ENCODE data around the gene UBE3D. TPM values are rescaled to one million over a fixed set of nuclear protein-coding genes. Genes with fewer than 3 reads are reported as not detected.

Gene UBE3D, protein sequence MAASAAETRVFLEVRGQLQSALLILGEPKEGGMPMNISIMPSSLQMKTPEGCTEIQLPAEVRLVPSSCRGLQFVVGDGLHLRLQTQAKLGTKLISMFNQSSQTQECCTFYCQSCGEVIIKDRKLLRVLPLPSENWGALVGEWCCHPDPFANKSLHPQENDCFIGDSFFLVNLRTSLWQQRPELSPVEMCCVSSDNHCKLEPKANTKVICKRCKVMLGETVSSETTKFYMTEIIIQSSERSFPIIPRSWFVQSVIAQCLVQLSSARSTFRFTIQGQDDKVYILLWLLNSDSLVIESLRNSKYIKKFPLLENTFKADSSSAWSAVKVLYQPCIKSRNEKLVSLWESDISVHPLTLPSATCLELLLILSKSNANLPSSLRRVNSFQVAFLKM
- total RNA-seq (2022) (3.0 and 5.5 TPM in 2 replicates), Bru-seq, nascent RNA (percentile 61 among the genes with signal in this experiment), BruChase-seq, experiment 1, labeled RNA remaining after a 6-hour chase (percentile 50 among the genes with signal in this experiment), BruChase-seq, experiment 2, labeled RNA remaining after a 2-hour chase (percentile 63 among the genes with signal in this experiment)
- long read RNA-seq, partial matches to known transcripts: 2 of 6 reads
- long read RNA-seq, other reads (novel, unspliced or antisense): 2 of 6 reads

GRCh38 chr6:83065511-83066192, at the start of gene UBE3D:
Gene UBE3D (minus strand): TSS chr6:83065841. CDS start chr6:83065718, 123 bp downstream.
- DNase-seq (ENCODE audit: unreplicated experiment): peak; percentile 79
- H3K27ac Mint-ChIP-seq (ENCODE audit: low read depth, unreplicated experiment): peak within 1 kb of the TSS; percentile 54
- intact Hi-C loops (cut with micrococcal nuclease): loop anchor here (2.0 to 5.0 kb wide), 2 partner anchors 117 to 352 kb away; no protein-coding TSS in a partner anchor
- H3K36me3 Mint-ChIP-seq (ENCODE audit: insufficient read depth, unreplicated experiment): no peaks in the 10 kb centered on the region
- no peaks in the 10 kb centered on the region for H3K9me3 Mint-ChIP-seq (ENCODE audit: unreplicated experiment)
- H3K27me3 Mint-ChIP-seq (ENCODE audit: insufficient read depth, unreplicated experiment): no peaks in the 10 kb centered on the region
- no TSS peak for BruUV-seq (replicated peaks)
- H3K4me3 Mint-ChIP-seq (ENCODE audit: unreplicated experiment): peak within 1 kb of the TSS; percentile 86
- TF ChIP-seq CTCF (IDR thresholded peaks at IDR 0.05; ENCODE audit: unreplicated experiment): peak; percentile 92
- CTCF ChIA-PET: interaction anchor here (0.5 to 9.1 kb wide), 91 partner anchors 8 to 1299 kb away, joined by 3 to 231 read pairs (median 5); partner anchors contain the start of genes IBTK, PGM3, PRSS35 and RWDD2A
- peaks cover 21% of the 10 kb centered on the region for H3K4me1 Mint-ChIP-seq (ENCODE audit: insufficient read depth, unreplicated experiment)
- POLR2A ChIA-PET: interaction anchor here (0.6 to 6.5 kb wide), 32 partner anchors 8 to 822 kb away, joined by 3 to 82 read pairs (median 4); partner anchors contain the start of genes IBTK, PGM3, RWDD2A and TPBG

- ChIA-PET POLR2A (interaction anchor here (1.3 to 1.4 kb wide), 3 partner anchors 43 to 101 kb away, joined by 4 to 5 read pairs (median 5); partner anchors contain the start of gene DOP1A), CTCF (interaction anchor here (9.3 kb wide), 1 partner anchor 48 kb away, joined by 96 read pairs; the partner anchor contains the start of genes DOP1A and UBE3D)
- Mint-ChIP-seq H3K27ac (ENCODE audit: low read depth, unreplicated experiment) (peak overlapping the region; percentile 47), H3K4me3 (ENCODE audit: unreplicated experiment) (no peak overlapping the region), H3K9me3 (ENCODE audit: unreplicated experiment) (no peaks in the 10 kb centered on the region), H3K4me1 (ENCODE audit: insufficient read depth, unreplicated experiment) (peaks cover 6% of the 10 kb centered on the region), H3K36me3 (ENCODE audit: insufficient read depth, unreplicated experiment) (peaks cover 36% of the 10 kb centered on the region), H3K27me3 (ENCODE audit: insufficient read depth, unreplicated experiment) (no peaks in the 10 kb centered on the region)
- DNase-seq (ENCODE audit: unreplicated experiment): peak; percentile 43
- intact Hi-C loops (cut with micrococcal nuclease): no loop called here
- TF ChIP-seq CTCF (IDR thresholded peaks at IDR 0.05; ENCODE audit: unreplicated experiment): no peak
- BruUV-seq (replicated peaks): no TSS peak
Observed at GRCh38 chr6:83114164-83114563, 48.5 kb upstream of the UBE3D start.

DNA sequence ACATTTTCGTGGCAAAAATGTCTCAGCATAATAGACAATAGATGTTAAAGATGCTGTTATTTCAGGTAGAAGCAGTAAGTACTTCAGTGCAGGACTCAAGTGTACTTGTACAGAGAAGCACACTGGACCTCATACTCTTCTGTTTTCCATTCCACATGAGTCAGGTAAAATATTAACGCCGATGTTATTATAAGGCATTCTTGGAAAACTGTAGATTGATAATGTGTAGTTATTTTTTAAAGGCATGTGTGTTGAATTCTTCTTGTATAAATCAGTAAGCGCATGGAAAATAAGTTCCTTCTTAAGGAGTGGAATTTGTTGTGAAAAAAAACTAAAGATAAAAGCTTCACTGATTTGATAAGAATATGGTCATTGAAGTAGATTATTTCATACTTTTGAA, 47.6 kb upstream of the UBE3D start:
- no peaks in the 10 kb centered on the region for H3K27me3 Mint-ChIP-seq (ENCODE audit: insufficient read depth, unreplicated experiment)
- no peak for TF ChIP-seq CTCF (IDR thresholded peaks at IDR 0.05; ENCODE audit: unreplicated experiment)
- CTCF ChIA-PET: interaction anchor here (0.7 to 1.0 kb wide), 2 partner anchors 46 to 890 kb away, joined by 3 to 5 read pairs; partner anchors contain the start of gene DOP1A
- no TSS peak for BruUV-seq (replicated peaks)
- intact Hi-C loops (cut with micrococcal nuclease): no loop called here
- H3K9me3 Mint-ChIP-seq (ENCODE audit: unreplicated experiment): no peaks in the 10 kb centered on the region
- POLR2A ChIA-PET: interaction anchor here (0.9 kb wide), 1 partner anchor 45 kb away, joined by 3 read pairs; the partner anchor contains the start of gene DOP1A
- DNase-seq (ENCODE audit: unreplicated experiment): no peak
- no peak overlapping the region for H3K27ac Mint-ChIP-seq (ENCODE audit: low read depth, unreplicated experiment)
- no peak overlapping the region for H3K4me3 Mint-ChIP-seq (ENCODE audit: unreplicated experiment)
- H3K4me1 Mint-ChIP-seq (ENCODE audit: insufficient read depth, unreplicated experiment): peaks cover 6% of the 10 kb centered on the region
- H3K36me3 Mint-ChIP-seq (ENCODE audit: insufficient read depth, unreplicated experiment): peaks cover 34% of the 10 kb centered on the region
